Fibroblast of skin of left biceps (primary cell): ENCODE data around the gene PPP4C.

Experiments
- DNase-seq, 2 experiments: peaks; one replicate each; pipeline ENCODE4 v3.0.0-alpha.2; 2013; ENCODE audit warnings: low read depth in 2 of 2

Gene PPP4C

DNA sequence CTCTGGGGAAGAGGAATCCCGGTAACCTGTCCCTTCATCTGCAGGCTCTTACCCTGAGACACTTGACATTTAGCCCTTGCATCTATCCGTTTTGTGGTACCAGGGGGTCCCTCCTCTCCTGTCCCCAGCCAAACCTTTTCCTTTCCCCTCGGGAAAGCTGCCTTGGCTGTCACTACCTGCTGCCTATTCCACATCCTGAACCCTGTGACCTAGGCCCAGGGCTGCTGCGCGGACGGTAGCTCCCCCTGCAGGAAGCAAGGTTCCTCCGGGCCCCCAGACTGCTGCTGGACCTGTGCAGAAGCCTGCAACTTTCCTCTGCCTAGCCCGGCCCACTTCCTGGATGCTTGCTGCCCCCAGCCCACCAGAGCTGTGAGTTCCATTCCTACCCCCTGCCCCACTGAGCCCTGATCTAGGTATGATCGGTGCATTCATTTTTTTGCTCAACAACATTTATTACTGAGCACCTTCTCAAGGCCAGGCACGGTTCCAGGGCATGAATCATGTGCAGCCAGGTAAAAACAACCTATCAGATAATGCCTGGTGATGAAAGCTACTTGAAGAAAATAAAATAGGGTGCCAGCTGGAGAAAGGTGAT lies 20.7 kb upstream of the PPP4C start:
- DNase-seq, result no peak

- no peak for DNase-seq
These were observed 15.4 kb upstream of the PPP4C start for GRCh38 chr16:30060346-30060745.

DNA sequence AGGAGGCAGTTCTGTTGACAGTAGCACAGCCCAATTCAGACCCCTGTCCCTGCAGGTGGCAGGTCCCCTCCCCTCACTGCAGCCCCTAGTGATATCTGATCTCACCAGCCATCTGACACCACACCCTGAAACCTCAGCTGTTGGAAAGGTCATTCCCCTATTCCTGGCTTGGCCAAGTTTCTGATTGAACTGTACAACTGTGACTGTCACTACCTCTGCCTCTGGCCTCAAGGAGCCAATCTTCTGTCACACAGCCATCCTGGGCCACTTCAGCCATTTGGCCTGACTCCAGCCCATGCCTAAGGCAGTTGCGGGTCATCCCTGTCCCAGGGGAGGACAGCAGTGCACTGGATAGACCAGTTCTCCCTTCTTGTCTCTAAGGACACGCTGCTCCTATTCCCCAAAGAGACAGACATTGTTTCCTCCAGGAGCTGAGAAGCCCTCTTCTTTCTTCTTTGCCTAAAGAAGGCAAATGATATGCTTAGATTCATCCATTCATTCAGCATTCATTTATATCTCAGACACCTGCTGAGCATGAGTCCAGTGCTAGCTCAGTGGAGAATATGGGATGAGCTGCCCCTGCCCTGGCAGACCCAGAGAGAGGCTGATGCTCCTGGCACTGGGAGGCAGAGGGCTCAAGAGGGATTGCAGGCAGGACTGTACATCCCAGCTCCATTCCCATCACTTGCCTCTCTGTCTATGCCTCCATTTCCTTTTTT lies 14.8 kb upstream of the PPP4C start:
- no peak for DNase-seq

DNA sequence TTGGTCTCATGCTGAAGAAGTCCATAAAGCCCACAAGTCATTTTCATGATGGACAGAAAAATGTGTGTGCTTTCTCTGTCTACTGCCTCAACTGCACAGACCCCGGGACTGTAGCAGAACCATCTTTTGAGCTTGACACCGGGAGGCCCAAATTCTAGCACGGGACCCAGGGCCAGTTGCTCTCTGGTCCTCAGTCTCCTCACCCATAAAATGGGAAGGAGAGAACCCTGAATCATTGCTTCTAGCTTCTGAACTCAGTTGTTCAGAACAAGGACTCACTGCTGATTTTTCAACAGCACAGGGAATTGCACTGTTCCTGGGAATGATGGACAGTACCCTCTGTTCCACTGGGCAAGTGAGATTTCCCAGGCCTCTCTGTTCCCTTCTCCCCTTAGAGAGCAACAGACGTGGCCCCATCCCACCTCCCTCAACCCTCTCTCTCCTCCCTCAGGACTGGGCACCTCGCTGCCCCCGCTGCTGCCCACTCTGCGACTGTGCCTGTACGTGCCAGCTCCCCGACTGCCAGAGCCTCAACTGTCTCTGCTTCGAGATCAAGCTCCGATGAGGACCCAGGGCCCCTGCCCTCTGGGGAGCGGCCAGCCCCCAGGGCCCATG lies 12.4 kb upstream of the PPP4C start:
- no peak for DNase-seq

DNA sequence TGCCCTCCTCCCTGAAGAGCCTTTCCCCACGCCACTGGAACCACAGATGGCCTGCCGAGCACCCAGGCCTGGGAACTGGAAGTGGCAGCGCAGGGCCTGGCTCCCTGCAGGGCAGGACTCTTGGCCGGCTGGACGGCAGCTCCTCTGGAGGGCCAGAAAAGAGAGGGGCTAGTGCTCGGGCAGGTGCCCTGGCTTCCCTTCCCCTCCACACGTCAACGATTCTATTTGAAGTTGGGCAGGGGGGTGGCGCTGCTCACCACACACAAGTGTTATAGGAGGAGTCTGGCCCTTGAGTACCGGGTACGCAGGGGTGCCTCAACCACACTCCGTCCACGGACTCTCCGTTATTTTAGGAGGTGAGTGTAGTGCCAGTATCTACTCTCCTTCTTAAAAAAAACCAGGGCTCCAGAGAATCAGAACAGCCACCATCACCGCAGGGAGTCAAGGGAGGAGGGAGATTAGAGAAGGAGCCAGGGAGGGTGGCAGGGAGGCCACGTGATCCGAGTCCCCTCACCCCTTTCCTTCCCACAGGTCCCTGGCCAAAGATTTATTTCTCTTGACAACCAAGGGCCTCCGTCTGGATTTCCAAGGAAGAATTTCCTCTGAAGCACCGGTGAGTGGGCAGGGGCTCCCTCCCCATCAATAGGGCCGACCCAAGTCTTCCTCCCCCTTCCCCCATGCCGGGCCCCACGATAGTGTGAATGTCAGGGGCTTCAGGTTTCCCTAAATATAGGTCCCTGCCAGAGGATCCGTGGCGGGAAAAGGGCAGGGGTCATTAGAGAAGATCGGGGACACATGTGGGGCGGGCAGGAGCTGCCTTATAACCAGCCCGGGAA lies 11.7 kb upstream of the PPP4C start:
- DNase-seq, result no peak

DNA sequence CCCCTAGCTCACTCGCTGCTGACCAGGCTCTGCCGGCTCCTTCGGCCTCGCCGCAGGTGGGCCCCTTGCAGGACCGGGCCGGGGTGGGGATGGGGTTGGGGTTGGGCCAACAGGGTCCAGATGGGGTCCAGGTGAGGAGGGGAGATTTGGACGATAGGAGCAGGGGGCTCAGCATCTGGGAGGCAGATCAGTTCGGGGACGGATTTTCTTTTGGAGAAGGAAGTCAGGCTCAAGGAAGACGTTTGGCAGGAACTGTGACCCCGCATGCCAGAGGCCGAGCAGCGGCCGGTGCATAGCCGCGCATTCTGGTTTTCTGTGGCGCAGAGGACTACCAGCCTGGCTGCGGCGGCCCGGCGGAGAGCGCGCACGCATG lies 11.1 kb upstream of the PPP4C start:
- no peak for DNase-seq

DNA sequence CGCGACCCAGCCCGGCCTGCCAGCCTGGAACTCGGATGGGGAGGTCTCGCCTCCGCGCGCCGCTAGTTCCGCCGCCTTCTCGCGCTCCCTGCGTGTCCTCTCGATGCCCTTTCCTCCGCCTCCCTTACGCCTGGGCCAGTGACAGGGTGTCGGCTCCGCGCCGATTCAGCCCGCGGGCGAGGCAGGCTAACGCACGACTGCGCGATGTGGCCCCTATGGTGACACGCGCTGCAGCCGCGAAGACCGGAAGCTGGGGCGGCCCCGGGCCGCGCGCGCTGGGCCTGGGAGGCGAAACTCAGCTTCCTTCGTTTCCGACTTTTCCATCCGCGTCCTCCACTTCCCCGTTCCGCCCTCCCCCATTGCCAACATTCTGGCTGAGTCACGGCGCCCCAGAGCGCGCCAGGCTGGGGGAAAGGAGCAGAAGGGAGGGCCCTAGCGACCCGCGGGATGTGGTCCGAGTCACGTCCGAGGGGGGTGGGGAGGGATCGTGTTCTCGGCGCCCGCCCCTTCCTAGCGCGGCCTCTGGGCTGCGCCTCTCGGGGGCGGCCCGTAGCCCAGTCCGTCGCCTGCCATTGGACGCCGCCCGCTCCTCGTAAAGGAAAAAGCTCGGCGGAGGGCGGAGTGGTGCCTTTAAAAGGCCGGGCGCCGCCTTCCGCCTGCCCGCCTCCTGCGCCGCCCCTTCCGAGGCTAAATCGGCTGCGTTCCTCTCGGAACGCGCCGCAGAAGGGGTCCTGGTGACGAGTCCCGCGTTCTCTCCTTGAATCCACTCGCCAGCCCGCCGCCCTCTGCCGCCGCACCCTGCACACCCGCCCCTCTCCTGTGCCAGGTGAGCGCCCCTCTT lies 10.5 kb upstream of the PPP4C start, which contains the start of gene ALDOA:
Gene ALDOA, plus strand, starts transcription at position 659 of the 841 bp plus-strand sequence. CDS start 1,138 bp downstream, outside the sequence.
- DNase-seq, result peak; percentile 98 to 99

- DNase-seq, result peak in 1 of 2 experiments; percentile 12
These were observed 9.6 kb upstream of the PPP4C start for GRCh38 chr16:30065943-30066760.

- no peak for DNase-seq
These were observed 8.8 kb upstream of the PPP4C start for GRCh38 chr16:30066761-30067583.

GRCh38 chr16:30067584-30067916 lies 8.2 kb upstream of the PPP4C start:
- DNase-seq, result no peak

GRCh38 chr16:30068333-30068732 lies 7.5 kb upstream of the PPP4C start:
- DNase-seq, result no peak

DNA sequence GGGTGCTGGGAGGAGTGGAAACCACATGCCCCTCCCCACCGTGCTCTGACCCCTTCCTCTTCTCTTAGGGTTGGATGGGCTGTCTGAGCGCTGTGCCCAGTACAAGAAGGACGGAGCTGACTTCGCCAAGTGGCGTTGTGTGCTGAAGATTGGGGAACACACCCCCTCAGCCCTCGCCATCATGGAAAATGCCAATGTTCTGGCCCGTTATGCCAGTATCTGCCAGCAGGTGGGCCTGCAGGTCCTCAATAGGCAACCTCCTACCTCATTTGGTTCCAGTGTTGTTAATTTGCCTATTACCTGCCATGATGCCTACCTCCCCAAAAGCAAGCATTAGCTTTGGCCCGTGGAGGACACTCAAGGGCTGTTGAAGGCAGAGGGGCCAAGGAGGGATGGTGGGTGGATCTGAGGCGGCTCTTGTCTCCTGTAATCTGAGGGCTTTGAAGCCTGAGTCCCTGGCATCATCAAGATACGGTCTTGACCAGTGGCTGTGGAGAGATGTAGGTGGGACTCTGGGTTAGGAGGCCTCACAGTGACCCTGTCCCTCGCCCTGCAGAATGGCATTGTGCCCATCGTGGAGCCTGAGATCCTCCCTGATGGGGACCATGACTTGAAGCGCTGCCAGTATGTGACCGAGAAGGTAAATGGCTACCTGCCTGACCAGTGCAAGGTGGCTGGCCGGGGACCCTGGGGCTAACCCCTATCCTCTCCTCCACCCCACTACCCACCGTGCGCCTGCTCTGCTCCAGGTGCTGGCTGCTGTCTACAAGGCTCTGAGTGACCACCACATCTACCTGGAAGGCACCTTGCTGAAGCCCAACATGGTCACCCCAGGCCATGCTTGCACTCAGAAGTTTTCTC lies 6.8 kb upstream of the PPP4C start:
- no peak for DNase-seq

DNA sequence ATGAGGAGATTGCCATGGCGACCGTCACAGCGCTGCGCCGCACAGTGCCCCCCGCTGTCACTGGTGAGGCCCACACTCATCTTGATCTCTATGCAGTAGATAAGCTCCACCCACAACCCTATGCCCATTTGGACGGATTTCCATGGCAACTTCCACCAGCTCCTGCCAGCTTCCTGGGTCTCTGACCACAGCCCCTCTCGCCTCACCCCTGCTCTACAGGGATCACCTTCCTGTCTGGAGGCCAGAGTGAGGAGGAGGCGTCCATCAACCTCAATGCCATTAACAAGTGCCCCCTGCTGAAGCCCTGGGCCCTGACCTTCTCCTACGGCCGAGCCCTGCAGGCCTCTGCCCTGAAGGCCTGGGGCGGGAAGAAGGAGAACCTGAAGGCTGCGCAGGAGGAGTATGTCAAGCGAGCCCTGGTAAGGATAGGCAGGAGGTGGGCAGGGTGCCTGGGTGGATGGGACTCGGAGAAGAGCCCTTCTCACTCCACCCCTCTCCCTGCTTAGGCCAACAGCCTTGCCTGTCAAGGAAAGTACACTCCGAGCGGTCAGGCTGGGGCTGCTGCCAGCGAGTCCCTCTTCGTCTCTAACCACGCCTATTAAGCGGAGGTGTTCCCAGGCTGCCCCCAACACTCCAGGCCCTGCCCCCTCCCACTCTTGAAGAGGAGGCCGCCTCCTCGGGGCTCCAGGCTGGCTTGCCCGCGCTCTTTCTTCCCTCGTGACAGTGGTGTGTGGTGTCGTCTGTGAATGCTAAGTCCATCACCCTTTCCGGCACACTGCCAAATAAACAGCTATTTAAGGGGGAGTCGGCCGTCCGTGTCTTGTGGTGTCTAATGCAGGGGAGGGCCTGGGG lies 6.0 kb upstream of the PPP4C start:
- DNase-seq, result no peak

DNA sequence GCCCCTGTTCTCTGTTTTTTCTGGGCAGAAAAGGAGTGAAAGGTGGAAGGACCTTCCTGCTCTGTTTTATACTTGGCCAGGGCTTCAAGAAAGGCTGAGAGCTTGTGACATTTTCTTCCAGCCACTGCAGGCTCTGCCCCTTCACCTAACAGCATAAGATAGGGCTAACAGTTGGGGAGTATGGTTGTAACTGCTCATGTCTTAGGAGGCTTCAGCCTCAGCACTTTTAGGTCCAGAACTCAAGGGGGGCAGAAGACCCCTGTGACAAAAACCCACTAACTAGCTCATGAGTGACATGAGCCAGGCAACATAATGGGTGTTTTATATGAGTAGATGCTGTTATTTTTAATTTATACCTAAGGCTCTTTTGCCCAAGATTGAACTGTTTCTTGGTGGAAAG lies 5.3 kb upstream of the PPP4C start:
- DNase-seq, result no peak

- DNase-seq, result no peak
These were observed 540 bp downstream of the PPP4C start for GRCh38 chr16:30076276-30076791.

- DNase-seq, result no peak
These were observed 1.9 kb downstream of the PPP4C start for GRCh38 chr16:30077656-30078055.

DNA sequence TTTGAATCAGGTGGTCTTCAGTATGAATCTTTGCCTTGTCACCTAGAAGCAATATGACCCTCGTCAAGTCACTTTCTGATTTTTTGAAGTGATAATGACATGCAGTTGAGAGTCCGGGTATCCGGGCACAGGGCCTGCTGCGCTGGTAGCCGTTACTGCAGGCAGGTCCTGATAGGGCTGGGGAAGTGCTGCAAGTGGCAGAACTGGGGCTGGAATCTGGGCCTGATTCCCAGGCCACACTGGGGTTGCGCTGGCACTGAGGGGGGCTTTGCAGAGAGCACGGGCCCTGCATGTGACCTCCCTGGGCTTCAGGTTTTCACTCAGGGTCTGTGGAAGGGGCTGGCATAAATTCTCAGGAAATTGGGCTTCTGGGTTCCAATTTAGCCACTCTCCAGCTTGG lies 3.0 kb downstream of the PPP4C start:
- no peak for DNase-seq

- DNase-seq, result no peak
These were observed 3.7 kb downstream of the PPP4C start for GRCh38 chr16:30079480-30079879.
